ENCODE data around the gene MAT1A.

Gene MAT1A

GRCh38 chr10:80283119-80283518, 6.3 kb downstream of the MAT1A start:
- TF ChIP-seq, protein P1, sequence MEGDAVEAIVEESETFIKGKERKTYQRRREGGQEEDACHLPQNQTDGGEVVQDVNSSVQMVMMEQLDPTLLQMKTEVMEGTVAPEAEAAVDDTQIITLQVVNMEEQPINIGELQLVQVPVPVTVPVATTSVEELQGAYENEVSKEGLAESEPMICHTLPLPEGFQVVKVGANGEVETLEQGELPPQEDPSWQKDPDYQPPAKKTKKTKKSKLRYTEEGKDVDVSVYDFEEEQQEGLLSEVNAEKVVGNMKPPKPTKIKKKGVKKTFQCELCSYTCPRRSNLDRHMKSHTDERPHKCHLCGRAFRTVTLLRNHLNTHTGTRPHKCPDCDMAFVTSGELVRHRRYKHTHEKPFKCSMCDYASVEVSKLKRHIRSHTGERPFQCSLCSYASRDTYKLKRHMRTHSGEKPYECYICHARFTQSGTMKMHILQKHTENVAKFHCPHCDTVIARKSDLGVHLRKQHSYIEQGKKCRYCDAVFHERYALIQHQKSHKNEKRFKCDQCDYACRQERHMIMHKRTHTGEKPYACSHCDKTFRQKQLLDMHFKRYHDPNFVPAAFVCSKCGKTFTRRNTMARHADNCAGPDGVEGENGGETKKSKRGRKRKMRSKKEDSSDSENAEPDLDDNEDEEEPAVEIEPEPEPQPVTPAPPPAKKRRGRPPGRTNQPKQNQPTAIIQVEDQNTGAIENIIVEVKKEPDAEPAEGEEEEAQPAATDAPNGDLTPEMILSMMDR (IDR thresholded peaks at IDR 0.05; ENCODE audit: borderline replicate concordance, insufficient read depth, low read depth, low read length), result no peak
- H3K4me3 ChIP-seq (ENCODE audit: low read depth, low read length), result no peak overlapping the region

DNA sequence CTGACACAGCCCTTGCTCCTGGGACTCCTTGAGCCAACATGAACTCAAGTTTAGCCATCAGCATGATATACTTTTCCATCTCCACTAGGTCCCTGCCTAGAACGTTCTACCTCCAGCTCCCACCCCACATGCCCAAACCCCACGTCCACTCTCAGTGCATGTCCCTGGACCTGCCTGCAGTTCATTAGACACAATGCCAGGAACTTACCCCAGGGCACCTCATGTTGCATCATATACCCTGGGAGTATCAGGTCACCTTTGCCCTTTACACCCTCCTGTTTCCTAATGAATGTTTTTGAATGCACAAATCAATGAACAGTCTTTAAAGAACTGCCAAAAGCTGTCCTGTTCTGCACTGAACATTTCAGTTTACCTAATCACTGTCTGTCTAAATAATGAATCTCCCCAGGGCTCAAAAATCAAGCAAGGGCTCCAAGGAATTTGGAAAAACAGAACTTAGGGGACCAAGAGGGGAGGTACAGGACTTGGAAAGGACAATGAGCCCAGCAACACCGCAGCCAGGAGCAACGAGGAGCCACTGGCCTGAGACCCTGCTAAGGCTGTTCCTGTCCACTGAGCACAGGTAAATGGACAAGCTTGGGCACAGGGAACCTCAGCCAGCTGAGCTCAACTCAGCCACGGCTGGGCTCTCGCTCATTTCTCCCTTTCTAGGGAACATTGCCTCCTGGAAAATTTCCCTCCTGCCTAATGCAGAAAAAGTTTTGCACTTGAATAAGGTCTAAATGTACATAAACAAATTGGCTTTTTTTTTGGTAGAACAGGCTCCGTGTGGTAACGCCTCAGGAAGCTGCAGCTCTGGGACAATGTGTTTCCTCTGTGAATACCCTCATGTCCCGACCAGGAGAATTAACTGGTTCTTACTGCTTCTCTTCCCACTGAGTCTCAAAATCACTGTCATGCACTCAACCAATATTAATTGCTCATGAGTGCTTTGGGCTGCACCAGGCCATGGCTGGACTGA, 7.4 kb downstream of the MAT1A start:
- TF ChIP-seq, protein P1 (IDR thresholded peaks at IDR 0.05; ENCODE audit: borderline replicate concordance, insufficient read depth, low read depth, low read length), result no peak
- H3K4me3 ChIP-seq (ENCODE audit: low read depth, low read length), result no peak overlapping the region

DNA sequence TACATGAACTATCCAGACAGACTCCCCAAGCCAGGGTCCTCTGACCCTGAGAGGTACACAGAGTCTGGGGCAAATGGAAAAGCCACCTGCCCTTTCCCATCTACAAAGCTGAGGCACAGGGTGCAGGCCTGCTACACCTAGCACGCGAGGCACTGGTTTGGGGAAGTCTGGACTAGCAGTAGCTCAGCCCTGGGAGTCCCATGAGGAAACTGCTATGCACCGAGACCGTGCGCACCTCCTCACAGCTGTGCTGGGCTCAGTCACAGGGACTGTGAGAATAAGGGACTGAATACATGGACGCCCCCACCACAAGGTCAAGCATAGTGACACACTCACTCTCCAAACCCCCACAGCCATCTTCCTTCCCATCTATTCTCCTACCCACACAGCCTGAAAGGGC, 8.2 kb downstream of the MAT1A start:
- H3K4me3 ChIP-seq (ENCODE audit: low read depth, low read length), result no peak overlapping the region
- TF ChIP-seq, protein P1 (IDR thresholded peaks at IDR 0.05; ENCODE audit: borderline replicate concordance, insufficient read depth, low read depth, low read length), result no peak

DNA sequence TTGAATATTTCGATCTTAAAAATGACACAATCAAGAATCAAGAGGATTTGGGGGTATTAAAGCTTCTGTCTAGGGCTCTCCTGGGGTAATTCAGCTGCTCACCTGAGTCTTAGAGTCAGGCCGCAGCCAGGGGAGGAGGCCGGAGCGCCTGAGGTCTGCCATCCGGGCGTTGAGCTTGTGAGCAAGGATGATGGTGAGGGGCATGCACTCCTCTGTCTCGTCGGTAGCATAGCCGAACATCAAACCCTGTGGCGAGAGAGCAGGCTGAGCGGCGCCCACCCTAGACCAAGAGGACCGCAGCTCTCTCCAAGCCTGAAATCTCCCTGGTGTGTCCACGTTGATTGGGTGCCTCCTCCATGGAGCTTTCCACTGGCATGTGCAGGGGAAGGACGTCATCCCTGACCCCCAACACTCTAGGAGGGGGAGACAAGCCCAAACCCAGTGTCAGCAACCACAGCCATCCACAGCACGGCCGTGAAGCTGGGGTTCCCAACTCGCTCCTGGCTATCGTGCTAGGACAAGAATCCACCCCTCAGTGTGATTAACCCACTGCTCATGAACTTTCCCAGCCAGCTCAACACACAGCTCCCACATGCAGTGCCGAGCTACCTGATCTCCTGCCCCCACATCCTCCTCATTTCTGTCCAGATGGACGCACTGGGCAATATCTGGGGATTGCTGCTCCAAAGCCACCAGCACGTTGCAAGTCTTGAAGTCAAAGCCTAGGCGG, 9.2 kb downstream of the MAT1A start:
- TF ChIP-seq, protein P1 (IDR thresholded peaks at IDR 0.05; ENCODE audit: borderline replicate concordance, insufficient read depth, low read depth, low read length), result no peak
- H3K4me3 ChIP-seq (ENCODE audit: low read depth, low read length), result no peak overlapping the region

GRCh38 chr10:80279146-80279545, 10.3 kb downstream of the MAT1A start:
- TF ChIP-seq, protein P1 (IDR thresholded peaks at IDR 0.05; ENCODE audit: borderline replicate concordance, insufficient read depth, low read depth, low read length), result no peak

DNA sequence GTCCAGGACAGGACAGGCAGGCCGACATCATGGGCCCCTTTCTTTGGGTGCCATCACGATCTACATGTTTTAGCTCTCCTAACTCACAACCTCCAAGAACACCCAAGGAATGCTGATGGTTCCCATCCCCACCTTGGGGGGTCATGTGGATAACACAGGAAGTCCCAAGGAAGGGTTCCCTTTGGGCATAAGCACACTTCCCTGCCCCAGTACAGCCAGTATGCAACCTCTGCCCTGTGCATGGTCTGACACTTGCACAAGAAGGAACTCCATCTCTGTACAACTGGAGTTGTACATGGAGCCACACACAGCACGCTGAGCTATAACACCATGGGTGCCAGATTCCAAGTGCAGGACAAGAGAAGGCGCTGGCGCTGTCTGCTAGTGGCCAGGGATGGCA, 11.0 kb downstream of the MAT1A start:
- H3K4me3 ChIP-seq (ENCODE audit: low read depth, low read length), result no peak overlapping the region
- TF ChIP-seq, protein P1 (IDR thresholded peaks at IDR 0.05; ENCODE audit: borderline replicate concordance, insufficient read depth, low read depth, low read length), result no peak

More at GRCh38 chr10:80279146-80279545, 10.3 kb downstream of the MAT1A start:
- H3K4me3 ChIP-seq (ENCODE audit: low read depth, low read length), result no peak overlapping the region
